GM12878 (cell line): Measurements from ENCODE around the gene DISP3.

Source experiments
- CTCF ChIP-seq, 3 experiments: IDR thresholded peaks in 2 of 3; conservative IDR thresholded peaks in 1 of 3; 2 replicates each; pipeline ENCODE4 v1.5.1; 2011; ENCODE audit warnings: low read depth in 3 of 3, low read length in 3 of 3, mild to moderate bottlenecking in 3 of 3, control low read depth in 2 of 3, moderate library complexity in 2 of 3, inconsistent platforms in 1 of 3, mixed read lengths in 1 of 3; ENCODE audit not compliant: control insufficient read depth in 2 of 3, insufficient read depth in 1 of 3; ENCODE audit errors: extremely low read depth in 1 of 3
- MAX ChIP-seq: IDR thresholded peaks from 2 replicates; pipeline ENCODE4 v1.6.1; 2012; ENCODE audit warnings: low read depth, low read length, improper control_type of control experiment
- MEF2A ChIP-seq: IDR thresholded peaks from 2 replicates; pipeline ENCODE4 v1.6.1; 2011; ENCODE audit warnings: low read depth, mild to moderate bottlenecking, low read length, moderate library complexity; ENCODE audit not compliant: insufficient read depth
- MYC ChIP-seq: IDR thresholded peaks from 2 replicates; pipeline ENCODE4 v1.6.1; 2011; ENCODE audit warnings: mild to moderate bottlenecking, low read length, moderate library complexity, inconsistent platforms; ENCODE audit not compliant: insufficient read depth, insufficient replicate concordance, insufficient read length, severe bottlenecking
- POLR2AphosphoS5 ChIP-seq: IDR thresholded peaks from 2 replicates; pipeline ENCODE4 v1.6.1; 2011; ENCODE audit warnings: mild to moderate bottlenecking, low read length, inconsistent platforms
- POU2F2 ChIP-seq: IDR thresholded peaks from 3 replicates; pipeline ENCODE4 v1.6.1; 2011; ENCODE audit warnings: low read depth, mild to moderate bottlenecking, low read length, borderline replicate concordance
- SMC3 ChIP-seq: IDR thresholded peaks from 2 replicates; pipeline ENCODE4 v1.6.1; 2011; ENCODE audit warnings: low read length, improper control_type of control experiment, borderline replicate concordance
- TF ChIP-seq, protein P1 (sequence below): IDR thresholded peaks from 2 replicates; pipeline ENCODE4 v1.6.1; 2011; ENCODE audit warnings: low read depth, mild to moderate bottlenecking, low read length, moderate library complexity, borderline replicate concordance; ENCODE audit errors: extremely low read depth
- TF ChIP-seq, protein P2 (sequence below): IDR thresholded peaks from 2 replicates; pipeline ENCODE4 v1.6.1; 2011; ENCODE audit warnings: borderline replicate concordance, low read depth, mild to moderate bottlenecking, moderate library complexity, mixed read lengths, low read length; ENCODE audit not compliant: insufficient read depth; ENCODE audit errors: extremely low read length

DNA sequence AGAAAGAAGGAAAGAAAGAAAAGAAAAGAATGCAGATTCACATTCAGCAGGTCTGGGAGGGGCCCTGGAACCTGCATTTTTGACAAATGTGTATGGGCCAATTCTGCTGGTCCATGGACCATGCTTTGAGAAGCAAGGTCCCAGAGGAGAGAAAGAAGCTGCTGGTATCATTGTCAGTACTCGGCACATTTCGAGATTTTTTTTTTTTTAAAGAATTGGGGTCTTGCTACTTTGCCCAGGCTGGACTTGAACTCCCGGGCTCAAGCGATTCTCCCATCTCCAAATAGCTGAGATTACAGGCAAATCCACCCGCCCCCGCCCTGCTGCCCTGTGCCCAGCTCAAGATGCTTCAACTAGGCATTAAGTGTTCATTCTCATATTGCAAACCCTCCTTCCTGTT lies 13.6 kb upstream of the DISP3 start:
- no peak for TF ChIP-seq SMC3
- no peak for TF ChIP-seq MEF2A
- TF ChIP-seq MYC, result no peak
- TF ChIP-seq POU2F2, result no peak
- no peak for TF ChIP-seq CTCF (IDR thresholded peaks at IDR 0.05 in 2 of 3, conservative IDR thresholded peaks at IDR 0.05 in 1 of 3; ENCODE audit: control insufficient read depth in 2 of 3, extremely low read depth in 1 of 3, insufficient read depth in 1 of 3, low read depth in 3 of 3, low read length in 3 of 3)
- no peak for TF ChIP-seq MAX
- TF ChIP-seq, protein P1, sequence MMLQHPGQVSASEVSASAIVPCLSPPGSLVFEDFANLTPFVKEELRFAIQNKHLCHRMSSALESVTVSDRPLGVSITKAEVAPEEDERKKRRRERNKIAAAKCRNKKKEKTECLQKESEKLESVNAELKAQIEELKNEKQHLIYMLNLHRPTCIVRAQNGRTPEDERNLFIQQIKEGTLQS, result no peak
- TF ChIP-seq, protein P2, sequence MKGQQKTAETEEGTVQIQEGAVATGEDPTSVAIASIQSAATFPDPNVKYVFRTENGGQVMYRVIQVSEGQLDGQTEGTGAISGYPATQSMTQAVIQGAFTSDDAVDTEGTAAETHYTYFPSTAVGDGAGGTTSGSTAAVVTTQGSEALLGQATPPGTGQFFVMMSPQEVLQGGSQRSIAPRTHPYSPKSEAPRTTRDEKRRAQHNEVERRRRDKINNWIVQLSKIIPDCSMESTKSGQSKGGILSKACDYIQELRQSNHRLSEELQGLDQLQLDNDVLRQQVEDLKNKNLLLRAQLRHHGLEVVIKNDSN, result no peak
- no peak for TF ChIP-seq POLR2AphosphoS5
